ENCODE results near the gene LAMA2.

LAMA2 gene

DNA sequence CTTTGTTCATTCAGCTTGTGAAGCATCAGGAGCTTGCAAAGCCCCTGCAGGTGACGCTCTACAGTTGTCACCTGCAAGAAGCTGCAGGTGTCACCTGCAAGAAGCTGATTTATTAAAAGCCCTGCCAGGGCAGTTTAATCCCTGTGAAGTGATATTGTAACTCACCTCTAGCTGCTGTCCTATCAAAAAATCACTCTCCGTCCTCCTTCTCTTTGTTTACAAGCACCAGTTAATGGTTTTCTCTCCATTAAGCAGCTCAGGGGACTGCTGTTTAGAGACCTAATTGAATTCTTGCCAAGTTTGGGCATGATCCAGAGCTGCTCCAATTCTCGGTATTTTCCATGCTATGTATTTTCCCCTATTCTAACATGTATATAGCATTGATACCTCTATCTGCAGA, 481.1 kb downstream of the LAMA2 start:
- no peaks in the 10 kb centered on the region for H4K20me1 ChIP-seq (ENCODE audit: insufficient read depth, low read length)
- no peak overlapping the region for H3K27ac ChIP-seq (ENCODE audit: low read depth, low read length, poor library complexity, severe bottlenecking)
- H3K9ac ChIP-seq (ENCODE audit: low read length): no peak overlapping the region

DNA sequence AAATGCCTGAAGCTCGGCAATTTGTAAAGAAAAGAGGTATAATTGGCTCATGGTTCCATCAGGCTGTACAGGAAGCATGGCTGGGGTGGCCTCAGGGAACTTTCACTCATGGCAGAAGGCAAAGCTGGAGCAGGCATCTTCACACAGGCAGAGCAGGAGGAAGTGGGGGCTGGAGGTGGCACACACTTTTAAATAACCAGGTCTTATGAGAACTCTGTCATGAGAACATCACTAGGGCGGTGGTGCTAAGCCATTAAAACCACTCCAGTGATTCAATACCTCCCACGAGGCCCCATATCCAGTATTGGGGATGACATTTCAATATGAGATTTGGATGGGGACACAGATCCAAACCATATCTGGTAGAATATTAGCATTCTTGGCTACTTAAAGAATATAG, 481.8 kb downstream of the LAMA2 start:
- H3K9me3 ChIP-seq (ENCODE audit: low read length): no peaks in the 10 kb centered on the region
- H4K20me1 ChIP-seq (ENCODE audit: insufficient read depth, low read length): no peaks in the 10 kb centered on the region
- H3K36me3 ChIP-seq (ENCODE audit: insufficient read depth, low read length): no peaks in the 10 kb centered on the region
- H3K4me1 ChIP-seq (ENCODE audit: insufficient read depth, low read length, severe bottlenecking): no peaks in the 10 kb centered on the region
- H3F3A ChIP-seq (ENCODE audit: insufficient read depth, low read length): no peaks in the 10 kb centered on the region
- no peak overlapping the region for H2AFZ ChIP-seq (ENCODE audit: low read length)
- H3K4me2 ChIP-seq (ENCODE audit: low read length): no peak overlapping the region
- TF ChIP-seq EZH2 (IDR thresholded peaks at IDR 0.05; ENCODE audit: borderline replicate concordance, low read length): no peak
- TF ChIP-seq, protein P1, sequence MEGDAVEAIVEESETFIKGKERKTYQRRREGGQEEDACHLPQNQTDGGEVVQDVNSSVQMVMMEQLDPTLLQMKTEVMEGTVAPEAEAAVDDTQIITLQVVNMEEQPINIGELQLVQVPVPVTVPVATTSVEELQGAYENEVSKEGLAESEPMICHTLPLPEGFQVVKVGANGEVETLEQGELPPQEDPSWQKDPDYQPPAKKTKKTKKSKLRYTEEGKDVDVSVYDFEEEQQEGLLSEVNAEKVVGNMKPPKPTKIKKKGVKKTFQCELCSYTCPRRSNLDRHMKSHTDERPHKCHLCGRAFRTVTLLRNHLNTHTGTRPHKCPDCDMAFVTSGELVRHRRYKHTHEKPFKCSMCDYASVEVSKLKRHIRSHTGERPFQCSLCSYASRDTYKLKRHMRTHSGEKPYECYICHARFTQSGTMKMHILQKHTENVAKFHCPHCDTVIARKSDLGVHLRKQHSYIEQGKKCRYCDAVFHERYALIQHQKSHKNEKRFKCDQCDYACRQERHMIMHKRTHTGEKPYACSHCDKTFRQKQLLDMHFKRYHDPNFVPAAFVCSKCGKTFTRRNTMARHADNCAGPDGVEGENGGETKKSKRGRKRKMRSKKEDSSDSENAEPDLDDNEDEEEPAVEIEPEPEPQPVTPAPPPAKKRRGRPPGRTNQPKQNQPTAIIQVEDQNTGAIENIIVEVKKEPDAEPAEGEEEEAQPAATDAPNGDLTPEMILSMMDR (IDR thresholded peaks at IDR 0.05; ENCODE audit: low read length): no peak
- H3K79me2 ChIP-seq (ENCODE audit: insufficient read depth, low read length): no peaks in the 10 kb centered on the region
- H3K9ac ChIP-seq (ENCODE audit: low read length): no peak overlapping the region
- H3K27me3 ChIP-seq (ENCODE audit: insufficient read depth, low read length): no peaks in the 10 kb centered on the region
- no peaks in the 10 kb centered on the region for H3K9me2 ChIP-seq (ENCODE audit: low read depth, low read length)
- no peak overlapping the region for H3K4me3 ChIP-seq (ENCODE audit: low read depth, low read length, poor library complexity, severe bottlenecking)
- no peak overlapping the region for H3K27ac ChIP-seq (ENCODE audit: low read depth, low read length, poor library complexity, severe bottlenecking)

More for the DNA sequence above, 481.1 kb downstream of the LAMA2 start:
- no peak overlapping the region for H2AFZ ChIP-seq (ENCODE audit: low read length)
- H3K9me2 ChIP-seq (ENCODE audit: low read depth, low read length): no peaks in the 10 kb centered on the region
- TF ChIP-seq EZH2 (IDR thresholded peaks at IDR 0.05; ENCODE audit: borderline replicate concordance, low read length): no peak
- TF ChIP-seq, protein P1 (IDR thresholded peaks at IDR 0.05; ENCODE audit: low read length): no peak
- no peaks in the 10 kb centered on the region for H3K4me1 ChIP-seq (ENCODE audit: insufficient read depth, low read length, severe bottlenecking)
- no peak overlapping the region for H3K4me3 ChIP-seq (ENCODE audit: low read depth, low read length, poor library complexity, severe bottlenecking)
- H3K79me2 ChIP-seq (ENCODE audit: insufficient read depth, low read length): no peaks in the 10 kb centered on the region
- H3K27me3 ChIP-seq (ENCODE audit: insufficient read depth, low read length): no peaks in the 10 kb centered on the region
- H3K36me3 ChIP-seq (ENCODE audit: insufficient read depth, low read length): no peaks in the 10 kb centered on the region
- H3F3A ChIP-seq (ENCODE audit: insufficient read depth, low read length): no peaks in the 10 kb centered on the region
- no peaks in the 10 kb centered on the region for H3K9me3 ChIP-seq (ENCODE audit: low read length)
- no peak overlapping the region for H3K4me2 ChIP-seq (ENCODE audit: low read length)

DNA sequence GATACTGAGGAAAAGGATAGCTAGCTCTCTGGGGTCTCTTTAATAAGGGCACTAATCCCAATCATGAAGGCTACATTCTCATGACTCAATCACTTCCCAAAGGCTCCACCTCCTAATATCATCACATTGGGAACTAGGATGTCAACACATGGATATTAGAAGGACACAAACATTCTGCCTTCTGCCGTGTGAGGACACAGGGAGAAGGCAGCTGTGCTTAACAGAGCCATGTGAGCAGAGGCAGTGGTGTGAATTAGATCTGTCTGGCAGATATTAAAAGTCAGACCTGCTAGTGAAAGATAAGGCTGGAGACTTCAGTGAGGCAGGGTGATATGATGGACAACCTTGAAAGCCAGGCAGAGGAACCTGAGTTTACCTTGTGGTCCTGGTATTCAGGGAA, 485.1 kb downstream of the LAMA2 start:
- H3K79me2 ChIP-seq (ENCODE audit: insufficient read depth, low read length): no peaks in the 10 kb centered on the region
- no peaks in the 10 kb centered on the region for H3K27me3 ChIP-seq (ENCODE audit: insufficient read depth, low read length)
- no peaks in the 10 kb centered on the region for H3K9me3 ChIP-seq (ENCODE audit: low read length)
- H4K20me1 ChIP-seq (ENCODE audit: insufficient read depth, low read length): no peaks in the 10 kb centered on the region
- no peak overlapping the region for H3K9ac ChIP-seq (ENCODE audit: low read length)
- no peak overlapping the region for H2AFZ ChIP-seq (ENCODE audit: low read length)
- no peak overlapping the region for H3K4me2 ChIP-seq (ENCODE audit: low read length)
- H3F3A ChIP-seq (ENCODE audit: insufficient read depth, low read length): no peaks in the 10 kb centered on the region
- no peaks in the 10 kb centered on the region for H3K4me1 ChIP-seq (ENCODE audit: insufficient read depth, low read length, severe bottlenecking)
- H3K9me2 ChIP-seq (ENCODE audit: low read depth, low read length): no peaks in the 10 kb centered on the region
- H3K36me3 ChIP-seq (ENCODE audit: insufficient read depth, low read length): no peaks in the 10 kb centered on the region
- H3K27ac ChIP-seq (ENCODE audit: low read depth, low read length, poor library complexity, severe bottlenecking): no peak overlapping the region
- TF ChIP-seq EZH2 (IDR thresholded peaks at IDR 0.05; ENCODE audit: borderline replicate concordance, low read length): no peak
- TF ChIP-seq, protein P1 (IDR thresholded peaks at IDR 0.05; ENCODE audit: low read length): no peak
- no peak overlapping the region for H3K4me3 ChIP-seq (ENCODE audit: low read depth, low read length, poor library complexity, severe bottlenecking)
